Head of caudate nucleus (tissue), 42 donors: Measurements from ENCODE around the gene GPER1.
"Not testable (repeated sequence)": the region's sequence is repeated elsewhere in the genome, so short reads cannot be mapped to it uniquely, and the experiment has no call there.

Source experiments
- DNase-seq, 42 donors: peaks; one replicate each; pipeline versions ENCODE4 v3.0.0 to v3.0.0-alpha.2; 2020 to 2021; ENCODE audit warnings: mixed read lengths in 7 of 42
- intact Hi-C: fragments of 100-400 bp; cut with DNase I; formaldehyde crosslinking; loops from one replicate; pipeline ENCODE4 v1.15.0; 2022

The GPER1 gene

DNA sequence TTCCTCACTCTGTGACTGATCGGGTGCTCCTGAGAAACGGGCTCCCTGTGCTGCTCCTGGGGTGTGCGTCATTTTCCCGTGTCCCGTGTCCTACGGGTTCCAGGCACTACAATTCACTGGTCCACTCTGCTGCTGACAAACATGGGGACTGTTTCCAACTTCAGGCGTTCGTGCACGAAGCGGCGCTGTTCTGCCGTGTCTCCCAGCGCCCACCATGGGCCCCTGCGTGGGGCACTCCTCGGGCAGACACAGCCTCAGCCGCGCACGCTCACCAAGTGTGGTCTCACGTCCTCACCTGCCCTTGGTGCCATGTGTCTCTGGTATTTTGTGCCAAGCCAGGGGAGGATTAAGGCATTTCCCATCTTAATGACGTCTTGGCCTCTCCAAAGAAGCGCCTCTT is 24.6 kb upstream of the GPER1 start:
- DNase-seq, result no peak
- intact Hi-C loops, result no loop called here

GRCh38 chr7:1064581-1064980 is 23.3 kb upstream of the GPER1 start:
- intact Hi-C loops, result no loop called here
- no peak for DNase-seq

DNA sequence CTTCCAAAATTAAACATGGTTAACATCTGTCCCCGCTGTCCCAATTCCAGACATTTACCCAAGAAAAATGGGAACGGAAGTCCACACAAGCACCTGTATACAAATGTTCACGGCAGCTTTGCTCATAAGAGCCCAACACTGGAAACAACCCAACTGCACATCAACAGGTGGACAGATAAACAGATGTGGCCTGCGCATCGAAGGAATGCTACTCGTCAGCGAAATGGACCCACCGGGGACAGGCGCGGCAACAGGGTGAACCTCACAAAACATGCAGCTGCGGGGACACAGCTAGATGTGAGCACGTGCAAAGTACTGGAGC is 22.7 kb upstream of the GPER1 start:
- no peak for DNase-seq
- intact Hi-C loops, result loop anchor here (1.0 kb wide), 1 partner anchor 71 kb away; no protein-coding TSS in a partner anchor

- peak; percentile 77 to 95 (median 89) for DNase-seq
- intact Hi-C loops, result loop anchor here (1.0 kb wide), 1 partner anchor 71 kb away; no protein-coding TSS in a partner anchor
Measured at GRCh38 chr7:1065585-1066241, 22.2 kb upstream of the GPER1 start.

DNA sequence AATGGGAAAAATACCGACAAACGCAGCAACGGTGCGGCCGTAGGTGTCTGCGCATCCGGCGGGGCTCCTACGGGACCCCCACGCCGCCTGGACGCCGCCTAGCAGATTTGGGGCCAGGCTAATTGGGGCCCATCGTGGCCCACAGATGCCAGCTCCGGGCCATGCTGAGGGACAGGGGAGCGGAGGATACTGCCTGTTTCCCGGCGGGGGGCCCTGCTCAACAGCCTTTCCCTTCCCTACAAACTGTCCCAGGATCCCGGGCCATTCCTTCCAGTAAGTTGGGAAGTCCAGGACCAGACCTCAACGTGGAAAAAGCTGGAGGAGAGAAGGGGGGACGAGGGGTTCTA is 21.7 kb upstream of the GPER1 start:
- intact Hi-C loops, result no loop called here
- DNase-seq, result no peak

GRCh38 chr7:1068013-1068412 is 19.9 kb upstream of the GPER1 start:
- no peak for DNase-seq
- intact Hi-C loops, result no loop called here

- no peak for DNase-seq
- intact Hi-C loops, result no loop called here
Measured at GRCh38 chr7:1068619-1069018, 19.3 kb upstream of the GPER1 start.

DNA sequence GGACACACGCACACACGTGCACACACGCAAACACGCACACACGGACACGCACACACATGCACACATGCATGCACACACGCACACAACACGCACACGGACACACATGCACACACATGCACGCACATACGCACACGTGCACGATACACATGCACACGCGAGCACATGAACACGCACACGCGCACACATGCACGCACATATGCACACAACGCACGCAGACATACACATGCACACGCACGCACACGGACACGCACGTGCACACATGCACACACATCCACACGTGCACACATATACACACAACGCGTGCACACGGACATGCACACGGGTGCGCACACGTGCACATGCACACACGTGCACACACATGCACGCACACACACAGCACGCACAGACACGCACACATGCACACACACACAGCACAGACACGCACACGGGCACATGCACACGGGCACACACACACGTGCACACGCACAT is 17.3 kb upstream of the GPER1 start:
- intact Hi-C loops, result no loop called here
- DNase-seq, result no peak

DNA sequence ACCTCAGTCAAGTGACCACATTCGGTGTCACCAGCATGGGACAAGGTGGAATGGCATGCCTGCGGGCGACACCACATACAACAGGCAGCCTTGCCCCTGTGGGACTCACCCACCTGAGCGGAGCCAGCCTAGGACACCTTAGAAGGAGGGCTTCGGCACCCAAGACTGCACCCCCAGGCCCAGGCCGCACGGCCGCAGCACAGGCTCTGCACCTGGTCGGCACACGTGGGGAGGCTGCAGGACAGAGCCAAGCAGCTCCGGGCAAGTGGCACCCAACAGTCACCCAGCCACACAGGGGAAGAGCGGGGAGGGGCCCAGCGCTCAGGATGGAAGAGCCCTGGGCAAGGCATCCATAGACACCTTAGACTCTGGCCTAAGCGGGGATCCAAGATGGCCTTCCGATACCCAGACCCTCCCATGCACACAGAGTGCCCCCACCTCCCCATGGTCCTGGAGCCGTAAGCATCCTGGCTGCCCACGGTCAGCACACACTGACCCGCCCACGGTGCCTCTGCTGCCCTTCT is 16.1 kb upstream of the GPER1 start:
- intact Hi-C loops, result no loop called here
- no peak for DNase-seq

- DNase-seq, result no peak
- intact Hi-C loops, result no loop called here
Measured at GRCh38 chr7:1073142-1073977, 14.6 kb upstream of the GPER1 start.

DNA sequence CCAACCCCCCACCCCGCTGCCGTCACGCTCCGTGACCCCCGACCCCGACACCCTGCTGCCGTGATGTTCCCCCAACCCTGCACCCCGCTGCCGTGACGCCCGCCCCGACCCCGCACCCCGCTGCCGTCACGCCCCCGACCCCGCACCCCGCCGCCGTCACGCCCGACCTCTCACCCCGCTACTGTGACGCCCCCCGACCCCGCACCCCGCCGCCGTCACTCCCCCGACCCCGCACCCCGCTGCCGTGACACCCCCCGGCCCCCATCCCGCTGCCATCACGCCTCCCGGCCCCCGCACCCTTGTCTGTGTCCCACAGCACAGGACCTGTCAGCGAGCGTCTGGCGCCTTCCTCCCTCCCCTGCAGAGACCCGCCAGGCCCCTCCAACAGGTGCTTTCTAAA is 13.9 kb upstream of the GPER1 start:
- intact Hi-C loops, DNase-seq: not testable (repeated sequence)

DNA sequence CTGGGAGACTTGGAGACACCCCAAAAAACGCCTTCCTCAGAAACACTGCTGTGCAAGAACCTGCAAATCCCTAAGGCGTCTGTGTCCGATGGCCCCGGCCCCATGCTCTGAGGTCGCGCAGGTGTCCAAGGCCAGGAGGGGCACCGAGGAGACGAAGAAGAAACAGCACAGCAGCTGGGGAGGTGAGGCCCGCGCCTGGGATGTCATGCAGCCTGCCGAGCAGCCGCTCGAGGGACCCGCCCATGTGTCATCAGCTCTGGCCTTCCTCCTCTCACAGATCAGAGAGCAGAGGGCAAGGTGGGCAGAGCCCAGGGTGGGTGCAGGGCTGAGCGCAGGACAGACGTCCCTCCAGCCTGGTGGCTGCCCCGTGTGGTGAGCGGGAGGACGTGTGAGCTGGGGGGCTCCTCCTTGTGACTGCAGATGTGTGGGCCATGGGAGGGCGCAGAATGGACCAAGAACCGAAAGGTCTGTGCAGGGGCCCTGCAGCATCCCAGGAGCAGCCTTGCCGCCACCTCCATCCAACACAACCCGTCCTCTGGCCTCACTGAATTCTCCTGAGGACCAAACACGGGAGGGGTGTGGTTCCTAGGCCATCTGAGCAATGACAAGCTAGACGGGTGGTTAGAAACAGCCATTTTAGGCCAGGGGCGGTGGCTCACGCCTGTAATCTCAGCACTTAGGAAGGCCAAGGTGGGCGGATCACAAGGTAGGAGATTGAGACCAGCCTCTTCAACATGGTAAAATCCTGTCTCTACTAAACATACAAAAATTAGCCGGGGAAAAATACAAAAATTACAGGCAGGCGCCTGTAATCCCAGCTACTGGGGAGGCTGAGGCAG is 13.1 kb upstream of the GPER1 start:
- intact Hi-C loops, result no loop called here
- no peak for DNase-seq

DNA sequence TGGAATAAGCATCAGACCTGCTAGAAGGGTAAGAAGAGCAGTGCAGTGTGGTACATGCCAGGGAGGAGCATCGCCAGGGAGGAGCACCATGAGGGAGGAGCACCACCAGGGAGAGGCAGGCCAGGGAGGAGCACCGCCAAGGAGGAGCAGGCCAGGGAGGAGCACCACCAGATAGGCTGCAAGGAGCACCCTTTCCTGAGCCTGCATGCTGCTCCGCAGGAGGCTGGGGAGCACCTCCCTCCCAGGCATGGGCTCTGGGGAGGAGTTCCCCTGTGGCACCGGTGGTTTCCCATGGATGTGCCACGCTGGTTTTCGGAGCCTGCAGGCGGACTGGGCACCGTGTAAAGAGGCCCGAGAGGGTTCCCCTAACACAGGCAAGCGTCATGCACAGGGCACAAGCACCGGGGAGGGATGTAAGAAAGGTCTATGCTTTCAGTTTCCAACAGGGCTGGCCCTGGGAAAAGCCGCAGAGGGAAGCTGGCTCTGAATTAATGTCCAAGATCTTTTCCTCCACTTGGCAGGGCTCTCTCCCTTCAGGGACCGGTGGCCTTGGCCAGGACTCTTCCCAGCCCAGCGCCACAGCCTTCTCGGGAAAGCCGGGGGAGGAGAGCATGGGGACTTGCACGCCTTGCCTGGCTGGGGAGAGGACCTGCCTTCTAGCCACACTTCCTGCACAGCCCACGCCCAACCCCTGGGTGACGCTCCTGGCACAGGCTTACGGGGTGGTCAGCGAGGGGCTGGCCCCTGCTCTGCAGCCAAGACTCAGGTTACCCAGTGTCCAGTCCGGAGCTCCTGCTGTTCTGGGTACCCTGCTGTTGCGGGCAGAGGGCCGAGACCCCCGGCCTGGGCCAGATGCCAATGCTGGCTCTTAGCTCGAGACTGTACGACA is 11.5 kb upstream of the GPER1 start:
- intact Hi-C loops, result no loop called here
- peak in 10 of 42 donors; percentile 23 to 69 (median 52) for DNase-seq

- DNase-seq, result no peak
- intact Hi-C loops, result no loop called here
Measured at GRCh38 chr7:1078519-1078918, 9.4 kb upstream of the GPER1 start.

GRCh38 chr7:1078985-1079384 is 8.9 kb upstream of the GPER1 start:
- intact Hi-C loops, result no loop called here
- DNase-seq, result no peak

DNA sequence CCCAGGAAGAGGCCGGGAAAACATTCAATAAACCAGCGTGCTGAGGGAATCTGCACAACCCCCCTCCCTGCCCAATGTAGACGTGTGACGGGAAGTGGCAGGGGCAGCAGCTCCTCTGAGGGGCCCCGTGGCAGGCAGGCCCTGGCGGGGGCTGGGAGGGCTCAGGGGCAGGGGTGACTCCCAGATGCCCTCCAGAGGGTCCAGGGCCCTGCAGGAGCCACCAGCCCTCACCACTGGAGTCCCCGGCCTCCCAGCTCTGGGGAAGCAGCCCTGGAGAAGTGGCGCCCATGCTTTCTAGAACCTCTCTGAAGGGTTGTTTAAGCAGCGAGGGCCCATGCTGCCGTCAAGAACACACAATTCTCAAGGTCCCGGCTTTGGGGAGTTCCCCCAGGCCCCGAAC is 8.4 kb upstream of the GPER1 start:
- intact Hi-C loops, result no loop called here
- DNase-seq, result no peak

- intact Hi-C loops, result no loop called here
- no peak for DNase-seq
Measured at GRCh38 chr7:1080252-1080920, 7.5 kb upstream of the GPER1 start.

GRCh38 chr7:1080921-1081255 is 7.0 kb upstream of the GPER1 start:
- intact Hi-C loops, result no loop called here
- no peak for DNase-seq
